OCI-LY1 (cell line): ENCODE measurements around the gene TMEM208.

Experiments
- H2AFZ ChIP-seq: fragments of 200-600 bp; sonication (generic), shearing (Covaris generic); 2 replicates; pipeline ENCODE4 v1.6.0; 2014; ENCODE audit warnings: antibody characterized with exemption, mild to moderate bottlenecking, low read length
- H3F3A ChIP-seq: fragments of 200-600 bp; sonication (generic), shearing (Covaris generic); 2 replicates; pipeline ENCODE4 v1.6.0; 2014; ENCODE audit warnings: mild to moderate bottlenecking, antibody characterized with exemption, low read length, moderate library complexity; ENCODE audit not compliant: insufficient read depth
- H3K27ac ChIP-seq: fragments of 200-600 bp; sonication (generic); 2 replicates; pipeline ENCODE4 v1.5.1; 2014; ENCODE audit warnings: low read length, mixed run types, mild to moderate bottlenecking, low read depth; ENCODE audit not compliant: poor library complexity, severe bottlenecking
- H3K27me3 ChIP-seq: fragments of 200-600 bp; sonication (generic); 2 replicates; pipeline ENCODE4 v1.6.0; 2014; ENCODE audit warnings: antibody characterized with exemption, mild to moderate bottlenecking, low read length, moderate library complexity; ENCODE audit not compliant: insufficient read depth
- H3K36me3 ChIP-seq: fragments of 200-600 bp; sonication (generic); 2 replicates; pipeline ENCODE4 v1.6.1; 2014; ENCODE audit warnings: mild to moderate bottlenecking, antibody characterized with exemption, low read length, moderate library complexity, mixed read lengths; ENCODE audit not compliant: insufficient read depth
- H3K4me1 ChIP-seq: fragments of 200-600 bp; sonication (generic); 2 replicates; pipeline ENCODE4 v1.5.1; 2014; ENCODE audit warnings: mild to moderate bottlenecking, low read length, moderate library complexity; ENCODE audit not compliant: insufficient read depth, severe bottlenecking
- H3K4me2 ChIP-seq: fragments of 200-600 bp; sonication (generic), shearing (Covaris generic); 2 replicates; pipeline ENCODE4 v1.6.1; 2014; ENCODE audit warnings: low read length
- H3K4me3 ChIP-seq: fragments of 200-600 bp; sonication (generic); 2 replicates; pipeline ENCODE4 v1.5.1; 2014; ENCODE audit warnings: low read length, low read depth, mild to moderate bottlenecking, mixed read lengths; ENCODE audit not compliant: poor library complexity, severe bottlenecking
- H3K79me2 ChIP-seq: fragments of 200-600 bp; shearing (Covaris generic); 2 replicates; pipeline ENCODE4 v1.6.1; 2016; ENCODE audit warnings: mixed run types, low read length, mixed read lengths; ENCODE audit not compliant: insufficient read depth
- H3K9ac ChIP-seq: fragments of 200-600 bp; sonication (generic), shearing (Covaris generic); 2 replicates; pipeline ENCODE4 v1.6.1; 2014; ENCODE audit warnings: mild to moderate bottlenecking, low read length, mixed read lengths
- H3K9me2 ChIP-seq: fragments of 200-600 bp; sonication (generic), shearing (Covaris generic); 2 replicates; pipeline ENCODE4 v1.6.1; 2014; ENCODE audit warnings: low read depth, mild to moderate bottlenecking, low read length, mixed read lengths
- H3K9me3 ChIP-seq: fragments of 200-600 bp; shearing (Covaris generic); 2 replicates; pipeline ENCODE4 v1.6.1; 2014; ENCODE audit warnings: low read length, mixed read lengths
- H4K20me1 ChIP-seq: fragments of 200-600 bp; sonication (generic), shearing (Covaris generic); 2 replicates; pipeline ENCODE4 v1.6.0; 2016; ENCODE audit warnings: mild to moderate bottlenecking, low read length; ENCODE audit not compliant: insufficient read depth
- EZH2 ChIP-seq: fragments of 200-600 bp; sonication (generic), shearing (Covaris generic); IDR thresholded peaks from 2 replicates; pipeline ENCODE4 v1.8.0; 2017; ENCODE audit warnings: borderline replicate concordance, mixed run types, mild to moderate bottlenecking, antibody characterized with exemption, low read length, moderate library complexity, mixed read lengths
- TF ChIP-seq, protein P1 (sequence below): fragments of 200-600 bp; sonication (generic), shearing (Covaris generic); IDR thresholded peaks from 2 replicates; pipeline ENCODE4 v1.5.1; 2017; ENCODE audit warnings: mild to moderate bottlenecking, antibody characterized with exemption, low read length, moderate library complexity, mixed read lengths

The TMEM208 gene

GRCh38 chr16:67250045-67250327, 23.1 kb downstream of the TMEM208 start:
- H3K4me2 ChIP-seq: no peak overlapping the region
- H3K4me1 ChIP-seq: peaks cover 29% of the 10 kb centered on the region
- H3K4me3 ChIP-seq: no peak overlapping the region
- no peaks in the 10 kb centered on the region for H3K9me3 ChIP-seq
- no peak overlapping the region for H3K9ac ChIP-seq
- H2AFZ ChIP-seq: no peak overlapping the region
- no peaks in the 10 kb centered on the region for H3K36me3 ChIP-seq
- H3F3A ChIP-seq: no peaks in the 10 kb centered on the region
- peaks cover under 1% of the 10 kb centered on the region; the same call in 1 of the 2 replicates for H3K27me3 ChIP-seq
- H3K27ac ChIP-seq: no peak overlapping the region
- no peak for TF ChIP-seq EZH2
- TF ChIP-seq, protein P1, sequence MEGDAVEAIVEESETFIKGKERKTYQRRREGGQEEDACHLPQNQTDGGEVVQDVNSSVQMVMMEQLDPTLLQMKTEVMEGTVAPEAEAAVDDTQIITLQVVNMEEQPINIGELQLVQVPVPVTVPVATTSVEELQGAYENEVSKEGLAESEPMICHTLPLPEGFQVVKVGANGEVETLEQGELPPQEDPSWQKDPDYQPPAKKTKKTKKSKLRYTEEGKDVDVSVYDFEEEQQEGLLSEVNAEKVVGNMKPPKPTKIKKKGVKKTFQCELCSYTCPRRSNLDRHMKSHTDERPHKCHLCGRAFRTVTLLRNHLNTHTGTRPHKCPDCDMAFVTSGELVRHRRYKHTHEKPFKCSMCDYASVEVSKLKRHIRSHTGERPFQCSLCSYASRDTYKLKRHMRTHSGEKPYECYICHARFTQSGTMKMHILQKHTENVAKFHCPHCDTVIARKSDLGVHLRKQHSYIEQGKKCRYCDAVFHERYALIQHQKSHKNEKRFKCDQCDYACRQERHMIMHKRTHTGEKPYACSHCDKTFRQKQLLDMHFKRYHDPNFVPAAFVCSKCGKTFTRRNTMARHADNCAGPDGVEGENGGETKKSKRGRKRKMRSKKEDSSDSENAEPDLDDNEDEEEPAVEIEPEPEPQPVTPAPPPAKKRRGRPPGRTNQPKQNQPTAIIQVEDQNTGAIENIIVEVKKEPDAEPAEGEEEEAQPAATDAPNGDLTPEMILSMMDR: no peak
- H3K79me2 ChIP-seq: no peaks in the 10 kb centered on the region
- no peaks in the 10 kb centered on the region for H3K9me2 ChIP-seq
- H4K20me1 ChIP-seq: no peaks in the 10 kb centered on the region

- Histone ChIP-seq H3K9me3 (no peaks in the 10 kb centered on the region), H4K20me1 (no peaks in the 10 kb centered on the region), H2AFZ (no peak overlapping the region), H3K9ac (no peak overlapping the region), H3K4me1 (peaks cover 9% of the 10 kb centered on the region), H3K36me3 (no peaks in the 10 kb centered on the region), H3K27ac (no peak overlapping the region), H3K4me3 (no peak overlapping the region), H3F3A (no peaks in the 10 kb centered on the region), H3K9me2 (no peaks in the 10 kb centered on the region), H3K27me3 (peaks cover 4% of the 10 kb centered on the region; the same call in 1 of the 2 replicates), H3K4me2 (no peak overlapping the region), H3K79me2 (no peaks in the 10 kb centered on the region)
- TF ChIP-seq, protein P1: no peak
- no peak for TF ChIP-seq EZH2
These were observed 25.9 kb downstream of the TMEM208 start for GRCh38 chr16:67252609-67253497.

- Histone ChIP-seq H2AFZ (no peak overlapping the region), H3K79me2 (no peaks in the 10 kb centered on the region), H3K27ac (no peak overlapping the region), H3K9me3 (no peaks in the 10 kb centered on the region), H3K36me3 (no peaks in the 10 kb centered on the region), H3K27me3 (peaks cover 4% of the 10 kb centered on the region; the same call in 1 of the 2 replicates), H3K9ac (no peak overlapping the region), H4K20me1 (no peaks in the 10 kb centered on the region), H3K9me2 (no peaks in the 10 kb centered on the region), H3K4me1 (no peaks in the 10 kb centered on the region), H3F3A (no peaks in the 10 kb centered on the region), H3K4me2 (no peak overlapping the region), H3K4me3 (no peak overlapping the region)
- TF ChIP-seq, protein P1: no peak
- no peak for TF ChIP-seq EZH2
These were observed 28.0 kb downstream of the TMEM208 start for GRCh38 chr16:67254801-67255552.
